HEK293 (cell line): ENCODE results near the gene STAG3.
"Not testable (repeated sequence)": the region's sequence is repeated elsewhere in the genome, so short reads cannot be mapped to it uniquely, and the experiment has no call there.

ENCODE experiments used
- CTCF ChIA-PET: fragments of 350-600 bp; formaldehyde crosslinking; extraction: SDS; loops from one replicate; lab custom pipeline; 2021; ENCODE audit warnings: antibody characterized with exemption; lab: Yijun Ruan, JAX
- POLR2A ChIA-PET: fragments of 300-600 bp; formaldehyde crosslinking; extraction: SDS; loops from one replicate; lab custom pipeline; 2020; ENCODE audit warnings: antibody characterized with exemption, inconsistent platforms; lab: Yijun Ruan, JAX
- H3K27ac ChIP-seq: fragments of 200-500 bp; sonication (Bioruptor generic); 2 replicates; pipeline ENCODE4 v1.5.1; 2014; ENCODE audit warnings: low read depth, low read length, control low read depth, inconsistent platforms; ENCODE audit errors: extremely low read depth
- H3K36me3 ChIP-seq, 2 experiments: fragments of 200-500 bp in 1 of 2; sonication (Bioruptor generic) in 1 of 2; 1 replicate in 1 of 2; 2 replicates in 1 of 2; pipeline ENCODE4 v1.5.1; 2014 to 2017; ENCODE audit warnings: inconsistent platforms in 2 of 2, low read length in 2 of 2; ENCODE audit not compliant: control insufficient read depth in 2 of 2, insufficient read depth in 1 of 2
- H3K4me1 ChIP-seq: fragments of 200-500 bp; sonication (Bioruptor generic); 2 replicates; pipeline ENCODE4 v1.5.1; 2014; ENCODE audit warnings: mild to moderate bottlenecking, low read length, inconsistent platforms; ENCODE audit not compliant: control insufficient read depth, insufficient read depth
- H3K4me3 ChIP-seq: 2 replicates; pipeline ENCODE4 v1.5.1; 2011; ENCODE audit warnings: low read depth, mild to moderate bottlenecking, control low read depth, low read length, moderate library complexity
- H3K9me3 ChIP-seq: fragments of 200-500 bp; sonication (Bioruptor generic); 2 replicates; pipeline ENCODE4 v1.5.1; 2014; ENCODE audit warnings: low read depth, low read length, inconsistent platforms; ENCODE audit not compliant: control insufficient read depth, insufficient read depth
- EGR2 ChIP-seq: fragments of 450-650 bp; formaldehyde crosslinking; IDR thresholded peaks from 2 replicates; pipeline ENCODE4 v1.5.1; 2016; ENCODE audit warnings: low read depth, missing biosample characterization, missing genetic modification characterization
- HOXC10 ChIP-seq: sonication (generic); formaldehyde crosslinking; IDR thresholded peaks from 2 replicates; pipeline ENCODE4 v1.8.1; 2023; ENCODE audit warnings: mild to moderate bottlenecking, missing genetic modification reagents
- MEIS1 ChIP-seq: sonication (generic); formaldehyde crosslinking; IDR thresholded peaks from 2 replicates; pipeline ENCODE4 v1.8.1; 2022; ENCODE audit warnings: missing genetic modification reagents, mild to moderate bottlenecking, borderline replicate concordance
- OSR2 ChIP-seq: fragments of 450-650 bp; formaldehyde crosslinking; IDR thresholded peaks from 2 replicates; pipeline ENCODE4 v1.5.1; 2016; ENCODE audit warnings: missing biosample characterization, missing genetic modification characterization
- SP7 ChIP-seq: fragments of 450-650 bp; formaldehyde crosslinking; IDR thresholded peaks from 2 replicates; pipeline ENCODE4 v1.5.1; 2016; ENCODE audit warnings: missing biosample characterization, missing genetic modification characterization
- ZFHX2 ChIP-seq: fragments of 450-650 bp; formaldehyde crosslinking; conservative IDR thresholded peaks from 2 replicates; pipeline ENCODE4 v1.5.1; 2016; ENCODE audit warnings: missing biosample characterization, missing genetic modification characterization
- ZNF121 ChIP-seq: fragments of 450-650 bp; formaldehyde crosslinking; IDR thresholded peaks from 2 replicates; pipeline ENCODE4 v1.5.1; 2016; ENCODE audit warnings: missing biosample characterization, missing genetic modification characterization
- ZNF157 ChIP-seq: fragments of 450-650 bp; formaldehyde crosslinking; IDR thresholded peaks from 2 replicates; pipeline ENCODE4 v1.5.1; 2016; ENCODE audit warnings: missing biosample characterization, missing genetic modification characterization
- ZNF302 ChIP-seq: fragments of 450-650 bp; formaldehyde crosslinking; IDR thresholded peaks from 2 replicates; pipeline ENCODE4 v1.5.1; 2016; ENCODE audit warnings: missing biosample characterization, missing genetic modification characterization, low read depth
- ZNF354C ChIP-seq: fragments of 450-650 bp; formaldehyde crosslinking; IDR thresholded peaks from 2 replicates; pipeline ENCODE4 v1.5.1; 2016; ENCODE audit warnings: missing biosample characterization, missing genetic modification characterization, low read depth, borderline replicate concordance
- ZNF391 ChIP-seq: fragments of 450-650 bp; formaldehyde crosslinking; IDR thresholded peaks from 2 replicates; pipeline ENCODE4 v1.5.1; 2016; ENCODE audit warnings: low read depth, missing biosample characterization, missing genetic modification characterization, borderline replicate concordance
- ZNF654 ChIP-seq: fragments of 450-650 bp; formaldehyde crosslinking; IDR thresholded peaks from 2 replicates; pipeline ENCODE4 v1.5.1; 2016; ENCODE audit warnings: low read depth, missing biosample characterization, missing genetic modification characterization
- ZNF670 ChIP-seq: fragments of 450-650 bp; formaldehyde crosslinking; IDR thresholded peaks from 2 replicates; pipeline ENCODE4 v1.5.1; 2016; ENCODE audit warnings: missing biosample characterization, missing genetic modification characterization, low read depth
- ZNF843 ChIP-seq: fragments of 450-650 bp; formaldehyde crosslinking; IDR thresholded peaks from 2 replicates; pipeline ENCODE4 v1.5.1; 2016; ENCODE audit warnings: missing biosample characterization, missing genetic modification characterization
- TF ChIP-seq, protein P1 (sequence below): fragments of 450-650 bp; formaldehyde crosslinking; IDR thresholded peaks from 2 replicates; pipeline ENCODE4; 2016; ENCODE audit warnings: missing biosample characterization, missing genetic modification characterization
- TF ChIP-seq, protein P2 (sequence below): fragments of 450-650 bp; formaldehyde crosslinking; IDR thresholded peaks from 2 replicates; pipeline ENCODE4 v1.5.1; 2016; ENCODE audit warnings: missing biosample characterization, missing genetic modification characterization
- TF ChIP-seq, protein P3 (sequence below): fragments of 450-650 bp; IDR thresholded peaks from 2 replicates; pipeline ENCODE4 v1.5.1; 2018; ENCODE audit warnings: missing biosample characterization, mild to moderate bottlenecking, missing genetic modification characterization
- TF ChIP-seq, protein P4 (sequence below): fragments of 450-650 bp; formaldehyde crosslinking; IDR thresholded peaks from 2 replicates; pipeline ENCODE4 v1.5.1; 2017; ENCODE audit warnings: missing biosample characterization, missing genetic modification characterization
- TF ChIP-seq, protein P5 (sequence below): fragments of 450-650 bp; formaldehyde crosslinking; IDR thresholded peaks from 2 replicates; pipeline ENCODE4 v1.5.1; 2016; ENCODE audit warnings: missing biosample characterization, missing genetic modification characterization

The STAG3 gene

DNA sequence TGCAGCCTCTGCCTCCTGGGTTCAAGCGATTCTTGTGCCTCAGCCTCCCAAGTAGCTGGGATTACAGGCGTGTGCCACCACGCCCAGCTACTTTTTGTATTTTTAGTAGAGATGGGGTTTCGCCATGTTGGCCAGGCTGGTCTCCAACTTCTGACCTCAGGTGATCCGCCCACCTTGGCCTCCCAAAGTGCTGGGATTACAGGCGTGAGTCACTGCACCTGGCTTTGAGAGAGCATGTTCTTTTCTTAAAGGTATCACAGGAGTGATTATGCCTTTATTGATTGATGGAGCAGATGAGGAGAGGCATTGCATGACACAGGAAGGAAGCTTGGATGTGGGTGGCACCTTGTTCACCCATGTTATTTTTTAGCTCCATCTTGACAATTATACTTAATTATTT is 5.4 kb downstream of the STAG3 start:
- H3K36me3 ChIP-seq, H3K4me1 ChIP-seq, H3K27ac ChIP-seq, H3K4me3 ChIP-seq, POLR2A ChIA-PET, H3K9me3 ChIP-seq: not testable (repeated sequence)
- CTCF ChIA-PET: interaction anchor here (0.7 kb wide), 1 partner anchor 49 kb away, joined by 4 read pairs; no protein-coding TSS in a partner anchor
- TF ChIP-seq ZFHX2 (tag by site-specific recombination): 0 out of 2 replicates have a peak, but pooled peaks have one; percentile 16

DNA sequence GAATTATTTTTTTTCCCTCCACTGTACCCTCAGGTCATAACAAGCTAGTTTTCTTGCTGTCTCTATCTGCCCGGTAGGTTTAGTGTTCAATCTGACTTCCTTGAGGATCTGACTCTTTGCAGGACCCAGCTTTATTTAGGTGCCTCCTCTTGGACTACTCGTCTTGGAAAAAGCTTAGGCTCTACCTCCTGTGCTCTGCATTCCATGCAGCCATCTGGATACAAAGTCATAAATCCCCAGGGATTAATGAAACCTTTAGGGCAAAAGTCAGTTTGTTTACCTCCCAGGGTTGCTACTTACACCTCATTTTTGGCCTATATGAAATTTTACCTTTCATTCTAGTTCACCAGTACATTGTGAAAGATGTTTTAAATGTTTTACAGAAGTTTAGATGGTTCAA is 8.0 kb downstream of the STAG3 start:
- ChIA-PET POLR2A (no interaction called here), CTCF (interaction anchor here (0.6 to 2.4 kb wide), 4 partner anchors 10 to 214 kb away, joined by 3 to 12 read pairs (median 4); no protein-coding TSS in a partner anchor)
- Histone ChIP-seq H3K4me3 (no peak overlapping the region), H3K36me3 (no peaks in the 10 kb centered on the region), H3K9me3 (no peaks in the 10 kb centered on the region), H3K27ac (no peak overlapping the region), H3K4me1 (no peaks in the 10 kb centered on the region)
- TF ChIP-seq, protein P1, sequence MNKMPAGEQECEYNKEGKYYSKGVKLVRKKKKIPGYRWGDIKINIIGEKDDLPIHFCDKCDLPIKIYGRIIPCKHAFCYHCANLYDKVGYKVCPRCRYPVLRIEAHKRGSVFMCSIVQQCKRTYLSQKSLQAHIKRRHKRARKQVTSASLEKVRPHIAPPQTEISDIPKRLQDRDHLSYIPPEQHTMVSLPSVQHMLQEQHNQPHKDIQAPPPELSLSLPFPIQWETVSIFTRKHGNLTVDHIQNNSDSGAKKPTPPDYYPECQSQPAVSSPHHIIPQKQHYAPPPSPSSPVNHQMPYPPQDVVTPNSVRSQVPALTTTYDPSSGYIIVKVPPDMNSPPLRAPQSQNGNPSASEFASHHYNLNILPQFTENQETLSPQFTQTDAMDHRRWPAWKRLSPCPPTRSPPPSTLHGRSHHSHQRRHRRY (tag by site-specific recombination): no peak
- no peak for TF ChIP-seq ZNF157 (tag by site-specific recombination)
- TF ChIP-seq ZNF302: no peak
- no peak for TF ChIP-seq OSR2 (tag by site-specific recombination)
- TF ChIP-seq ZNF843 (tag by site-specific recombination): no peak

DNA sequence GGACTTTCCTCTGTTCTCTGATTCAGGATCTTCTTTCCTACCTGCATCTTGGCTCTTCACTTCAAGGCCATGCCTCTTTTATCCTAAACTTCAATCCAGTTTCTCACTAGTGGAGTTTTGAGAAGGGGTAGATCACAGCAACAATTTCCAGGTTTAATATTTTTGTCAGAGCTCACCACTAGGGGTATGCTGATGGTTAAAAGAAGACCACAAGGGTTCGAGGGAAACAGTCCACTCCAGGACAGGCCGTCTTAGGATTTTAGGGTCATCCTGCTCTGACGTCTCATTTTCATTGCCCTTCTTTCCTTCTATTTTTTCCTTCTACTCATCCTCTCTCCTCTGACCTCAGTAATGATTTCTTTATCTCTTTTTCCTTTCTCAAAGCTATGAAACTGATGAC is 11.3 kb downstream of the STAG3 start:
- Histone ChIP-seq H3K4me3 (no peak overlapping the region), H3K9me3 (no peaks in the 10 kb centered on the region), H3K36me3 (no peaks in the 10 kb centered on the region), H3K27ac (no peak overlapping the region), H3K4me1 (no peaks in the 10 kb centered on the region)
- POLR2A ChIA-PET: interaction anchor here (0.5 kb wide), 1 partner anchor 55 kb away, joined by 4 read pairs; no protein-coding TSS in a partner anchor
- TF ChIP-seq ZFHX2 (tag by site-specific recombination): no peak
- TF ChIP-seq, protein P2, sequence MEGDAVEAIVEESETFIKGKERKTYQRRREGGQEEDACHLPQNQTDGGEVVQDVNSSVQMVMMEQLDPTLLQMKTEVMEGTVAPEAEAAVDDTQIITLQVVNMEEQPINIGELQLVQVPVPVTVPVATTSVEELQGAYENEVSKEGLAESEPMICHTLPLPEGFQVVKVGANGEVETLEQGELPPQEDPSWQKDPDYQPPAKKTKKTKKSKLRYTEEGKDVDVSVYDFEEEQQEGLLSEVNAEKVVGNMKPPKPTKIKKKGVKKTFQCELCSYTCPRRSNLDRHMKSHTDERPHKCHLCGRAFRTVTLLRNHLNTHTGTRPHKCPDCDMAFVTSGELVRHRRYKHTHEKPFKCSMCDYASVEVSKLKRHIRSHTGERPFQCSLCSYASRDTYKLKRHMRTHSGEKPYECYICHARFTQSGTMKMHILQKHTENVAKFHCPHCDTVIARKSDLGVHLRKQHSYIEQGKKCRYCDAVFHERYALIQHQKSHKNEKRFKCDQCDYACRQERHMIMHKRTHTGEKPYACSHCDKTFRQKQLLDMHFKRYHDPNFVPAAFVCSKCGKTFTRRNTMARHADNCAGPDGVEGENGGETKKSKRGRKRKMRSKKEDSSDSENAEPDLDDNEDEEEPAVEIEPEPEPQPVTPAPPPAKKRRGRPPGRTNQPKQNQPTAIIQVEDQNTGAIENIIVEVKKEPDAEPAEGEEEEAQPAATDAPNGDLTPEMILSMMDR: peak; percentile 12; the same call in 1 of the 2 replicates
- no peak for TF ChIP-seq SP7 (tag by site-specific recombination)
- TF ChIP-seq ZNF354C: no peak
- TF ChIP-seq ZNF391 (tag by site-specific recombination): no peak
- CTCF ChIA-PET: interaction anchor here (0.7 to 3.1 kb wide), 10 partner anchors 16 to 179 kb away, joined by 3 to 22 read pairs (median 5); partner anchors contain the start of gene GAL3ST4

DNA sequence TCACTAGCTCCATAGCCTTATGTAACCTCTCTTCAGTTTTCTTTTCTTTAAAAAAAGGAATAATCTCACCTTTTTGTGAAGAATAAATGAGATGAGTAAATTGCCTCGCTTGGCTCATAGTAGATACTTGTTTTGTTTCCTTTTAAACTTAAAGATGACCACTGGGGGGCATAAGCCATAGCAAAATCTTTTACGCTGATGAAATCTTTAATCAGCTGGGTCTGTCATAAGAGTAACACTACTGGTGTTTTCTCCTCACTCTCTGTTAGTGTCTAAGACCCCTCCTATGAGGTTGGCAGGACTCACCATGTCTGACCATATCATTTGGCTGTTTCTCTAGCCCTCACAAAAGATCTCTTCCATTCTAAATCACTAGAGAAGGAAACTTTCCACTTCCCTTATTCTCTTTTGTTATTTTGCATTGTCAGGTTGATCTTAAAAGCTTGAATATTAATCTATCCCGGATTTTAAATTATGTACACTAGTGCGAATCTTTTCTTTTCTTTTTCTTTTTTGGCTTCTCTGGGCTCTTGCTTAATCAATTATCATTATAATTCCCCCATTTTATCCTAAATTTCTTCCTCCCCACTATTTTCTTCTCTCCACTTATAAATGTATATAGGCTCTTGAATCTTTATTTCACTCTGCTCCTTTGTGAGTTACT is 12.5 kb downstream of the STAG3 start:
- H3K4me3 ChIP-seq: no peak overlapping the region
- POLR2A ChIA-PET: no interaction called here
- H3K27ac ChIP-seq: no peak overlapping the region
- TF ChIP-seq ZNF121 (tag by site-specific recombination) (no peak), ZNF654 (tag by site-specific recombination) (peak; percentile 33), ZNF670 (no peak), EGR2 (tag by site-specific recombination) (no peak), HOXC10 (no peak), MEIS1 (CRISPR knock-in tag) (no peak)
- TF ChIP-seq, protein P3, sequence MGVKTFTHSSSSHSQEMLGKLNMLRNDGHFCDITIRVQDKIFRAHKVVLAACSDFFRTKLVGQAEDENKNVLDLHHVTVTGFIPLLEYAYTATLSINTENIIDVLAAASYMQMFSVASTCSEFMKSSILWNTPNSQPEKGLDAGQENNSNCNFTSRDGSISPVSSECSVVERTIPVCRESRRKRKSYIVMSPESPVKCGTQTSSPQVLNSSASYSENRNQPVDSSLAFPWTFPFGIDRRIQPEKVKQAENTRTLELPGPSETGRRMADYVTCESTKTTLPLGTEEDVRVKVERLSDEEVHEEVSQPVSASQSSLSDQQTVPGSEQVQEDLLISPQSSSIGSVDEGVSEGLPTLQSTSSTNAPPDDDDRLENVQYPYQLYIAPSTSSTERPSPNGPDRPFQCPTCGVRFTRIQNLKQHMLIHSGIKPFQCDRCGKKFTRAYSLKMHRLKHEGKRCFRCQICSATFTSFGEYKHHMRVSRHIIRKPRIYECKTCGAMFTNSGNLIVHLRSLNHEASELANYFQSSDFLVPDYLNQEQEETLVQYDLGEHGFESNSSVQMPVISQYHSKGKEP (tag by site-specific recombination): no peak
- TF ChIP-seq, protein P4, sequence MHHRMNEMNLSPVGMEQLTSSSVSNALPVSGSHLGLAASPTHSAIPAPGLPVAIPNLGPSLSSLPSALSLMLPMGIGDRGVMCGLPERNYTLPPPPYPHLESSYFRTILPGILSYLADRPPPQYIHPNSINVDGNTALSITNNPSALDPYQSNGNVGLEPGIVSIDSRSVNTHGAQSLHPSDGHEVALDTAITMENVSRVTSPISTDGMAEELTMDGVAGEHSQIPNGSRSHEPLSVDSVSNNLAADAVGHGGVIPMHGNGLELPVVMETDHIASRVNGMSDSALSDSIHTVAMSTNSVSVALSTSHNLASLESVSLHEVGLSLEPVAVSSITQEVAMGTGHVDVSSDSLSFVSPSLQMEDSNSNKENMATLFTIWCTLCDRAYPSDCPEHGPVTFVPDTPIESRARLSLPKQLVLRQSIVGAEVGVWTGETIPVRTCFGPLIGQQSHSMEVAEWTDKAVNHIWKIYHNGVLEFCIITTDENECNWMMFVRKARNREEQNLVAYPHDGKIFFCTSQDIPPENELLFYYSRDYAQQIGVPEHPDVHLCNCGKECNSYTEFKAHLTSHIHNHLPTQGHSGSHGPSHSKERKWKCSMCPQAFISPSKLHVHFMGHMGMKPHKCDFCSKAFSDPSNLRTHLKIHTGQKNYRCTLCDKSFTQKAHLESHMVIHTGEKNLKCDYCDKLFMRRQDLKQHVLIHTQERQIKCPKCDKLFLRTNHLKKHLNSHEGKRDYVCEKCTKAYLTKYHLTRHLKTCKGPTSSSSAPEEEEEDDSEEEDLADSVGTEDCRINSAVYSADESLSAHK (tag by site-specific recombination): peak; percentile 20; the same call in 1 of the 2 replicates
- TF ChIP-seq, protein P5, sequence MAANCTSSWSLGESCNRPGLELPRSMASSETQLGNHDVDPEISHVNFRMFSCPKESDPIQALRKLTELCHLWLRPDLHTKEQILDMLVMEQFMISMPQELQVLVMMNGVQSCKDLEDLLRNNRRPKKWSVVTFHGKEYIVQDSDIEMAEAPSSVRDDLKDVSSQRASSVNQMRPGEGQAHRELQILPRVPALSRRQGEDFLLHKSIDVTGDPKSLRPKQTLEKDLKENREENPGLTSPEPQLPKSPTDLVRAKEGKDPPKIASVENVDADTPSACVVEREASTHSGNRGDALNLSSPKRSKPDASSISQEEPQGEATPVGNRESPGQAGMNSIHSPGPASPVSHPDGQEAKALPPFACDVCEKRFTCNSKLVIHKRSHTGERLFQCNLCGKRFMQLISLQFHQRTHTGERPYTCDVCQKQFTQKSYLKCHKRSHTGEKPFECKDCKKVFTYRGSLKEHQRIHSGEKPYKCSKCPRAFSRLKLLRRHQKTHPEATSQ (tag by site-specific recombination): no peak

More for the DNA sequence above, 12.5 kb downstream of the STAG3 start:
- CTCF ChIA-PET: interaction anchor here (0.6 to 3.1 kb wide), 15 partner anchors 8 to 178 kb away, joined by 3 to 22 read pairs (median 5); no protein-coding TSS in a partner anchor
- Histone ChIP-seq H3K36me3 (no peaks in the 10 kb centered on the region), H3K9me3 (no peaks in the 10 kb centered on the region), H3K4me1 (no peaks in the 10 kb centered on the region)
